HG02943 (cell line): ENCODE data around the gene B4GALT4.
A peak's percentile ranks its signal among the peaks of the same experiment; 100 is the strongest.
"Not testable (repeated sequence)": the region's sequence is repeated elsewhere in the genome, so short reads cannot be mapped to it uniquely, and the experiment has no call there.

Experiments used
- ATAC-seq: cut with Tn5 transposase; IDR thresholded peaks from one replicate; pipeline ENCODE4 v1.9.1; 2021; ENCODE audit warnings: mild to moderate bottlenecking, low read depth, moderate library complexity; ENCODE audit not compliant: unreplicated experiment

B4GALT4 gene, protein sequence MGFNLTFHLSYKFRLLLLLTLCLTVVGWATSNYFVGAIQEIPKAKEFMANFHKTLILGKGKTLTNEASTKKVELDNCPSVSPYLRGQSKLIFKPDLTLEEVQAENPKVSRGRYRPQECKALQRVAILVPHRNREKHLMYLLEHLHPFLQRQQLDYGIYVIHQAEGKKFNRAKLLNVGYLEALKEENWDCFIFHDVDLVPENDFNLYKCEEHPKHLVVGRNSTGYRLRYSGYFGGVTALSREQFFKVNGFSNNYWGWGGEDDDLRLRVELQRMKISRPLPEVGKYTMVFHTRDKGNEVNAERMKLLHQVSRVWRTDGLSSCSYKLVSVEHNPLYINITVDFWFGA

DNA sequence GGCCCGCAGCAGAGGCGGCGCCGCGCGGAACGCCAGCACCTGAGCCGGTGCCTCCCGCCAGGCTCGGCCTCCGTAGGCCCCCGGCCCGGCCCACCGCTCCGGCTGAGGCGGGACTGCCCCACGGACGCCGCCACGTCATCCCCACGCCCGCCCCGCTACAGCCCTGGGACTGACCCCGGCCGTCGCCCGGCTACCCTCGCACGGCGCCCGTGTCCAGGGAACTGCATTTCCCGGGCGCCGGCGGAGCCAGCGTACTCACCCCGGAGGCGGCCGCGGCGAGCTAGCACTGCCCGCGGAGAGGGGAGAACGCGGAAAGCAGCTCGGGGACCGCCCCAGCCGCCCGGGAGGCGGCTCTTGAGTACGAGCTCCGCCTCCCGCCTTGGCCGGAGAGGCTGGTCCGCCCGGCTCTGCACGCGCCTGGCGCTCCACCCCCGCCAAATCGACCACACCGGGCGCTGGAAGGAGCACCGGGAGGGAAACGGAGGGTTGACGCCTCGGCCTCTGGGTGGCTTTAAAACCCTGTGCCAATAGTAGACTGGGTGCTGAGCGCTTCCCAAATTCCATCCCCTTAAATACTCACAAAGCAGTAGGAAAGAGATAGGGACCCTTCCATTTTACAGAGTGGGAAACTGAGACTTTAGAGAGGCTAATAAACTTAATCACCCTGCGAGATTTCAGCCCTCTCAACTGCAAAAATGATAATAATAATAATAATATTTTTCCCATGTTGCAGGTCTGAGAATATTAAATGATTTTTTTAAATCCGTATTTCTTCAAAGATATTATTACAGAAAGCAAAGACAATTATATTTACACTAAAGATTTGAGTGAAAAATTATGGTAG lies at the start of gene B4GALT4:
Gene B4GALT4 (minus strand): TSS at position 288 of the 844 bp plus-strand sequence. CDS start 10,779 bp downstream, outside the sequence.
- ATAC-seq, result peak; percentile 82

DNA sequence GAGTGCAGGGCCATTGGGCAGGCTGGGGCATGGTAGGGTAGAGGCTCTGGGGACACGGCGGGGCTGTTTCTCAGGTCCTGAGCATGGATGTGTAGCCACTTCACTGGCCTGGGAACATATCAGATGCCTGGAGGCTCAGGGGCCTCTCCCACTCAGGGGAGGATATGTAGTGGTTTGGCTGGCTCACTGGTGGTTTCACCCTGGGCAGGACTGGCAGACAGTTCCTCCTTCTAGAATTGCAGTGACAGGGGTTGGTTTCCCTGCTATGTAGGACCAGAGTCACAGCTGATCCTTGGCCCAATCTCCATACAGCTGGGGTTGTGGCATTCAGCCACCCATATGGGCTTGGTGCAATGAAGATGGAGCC lies 48.7 kb upstream of the B4GALT4 start:
- ATAC-seq, result no peak

DNA sequence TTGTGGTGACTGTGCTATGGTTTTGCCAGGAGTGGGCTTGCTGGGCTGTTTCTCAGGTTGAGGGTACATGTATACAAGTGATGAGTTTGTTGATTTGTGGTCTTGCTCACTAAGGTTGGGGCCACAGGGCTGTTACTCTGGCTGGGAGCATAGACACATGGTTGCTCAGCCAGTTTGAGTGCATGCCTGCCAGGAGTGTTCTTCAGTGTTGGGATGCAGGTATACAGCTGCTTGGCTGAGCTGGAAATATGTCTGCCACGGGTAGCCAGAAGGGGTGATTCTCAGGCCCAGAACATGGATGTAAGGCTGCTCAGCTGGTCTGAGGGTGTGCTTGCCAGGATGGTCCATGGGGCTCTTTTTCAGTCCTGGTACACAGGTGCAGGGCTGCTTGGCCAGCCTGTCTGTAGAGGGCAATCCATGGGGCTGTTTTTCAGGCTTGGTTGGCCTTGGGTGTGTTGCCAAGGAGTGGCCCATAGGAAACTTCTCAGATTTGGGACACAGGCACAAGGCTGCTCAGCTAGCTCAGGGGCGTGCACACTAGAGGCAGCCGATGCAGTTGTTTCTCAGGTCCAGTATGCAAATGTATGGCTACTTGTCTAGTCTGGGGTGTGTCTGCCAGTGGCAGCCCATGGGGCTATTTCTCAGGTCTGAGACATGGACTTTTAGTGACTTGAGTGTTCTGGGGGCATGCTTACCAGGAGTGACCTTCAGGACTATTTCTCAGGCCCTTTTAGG lies 48.2 kb upstream of the B4GALT4 start:
- ATAC-seq, result no peak

DNA sequence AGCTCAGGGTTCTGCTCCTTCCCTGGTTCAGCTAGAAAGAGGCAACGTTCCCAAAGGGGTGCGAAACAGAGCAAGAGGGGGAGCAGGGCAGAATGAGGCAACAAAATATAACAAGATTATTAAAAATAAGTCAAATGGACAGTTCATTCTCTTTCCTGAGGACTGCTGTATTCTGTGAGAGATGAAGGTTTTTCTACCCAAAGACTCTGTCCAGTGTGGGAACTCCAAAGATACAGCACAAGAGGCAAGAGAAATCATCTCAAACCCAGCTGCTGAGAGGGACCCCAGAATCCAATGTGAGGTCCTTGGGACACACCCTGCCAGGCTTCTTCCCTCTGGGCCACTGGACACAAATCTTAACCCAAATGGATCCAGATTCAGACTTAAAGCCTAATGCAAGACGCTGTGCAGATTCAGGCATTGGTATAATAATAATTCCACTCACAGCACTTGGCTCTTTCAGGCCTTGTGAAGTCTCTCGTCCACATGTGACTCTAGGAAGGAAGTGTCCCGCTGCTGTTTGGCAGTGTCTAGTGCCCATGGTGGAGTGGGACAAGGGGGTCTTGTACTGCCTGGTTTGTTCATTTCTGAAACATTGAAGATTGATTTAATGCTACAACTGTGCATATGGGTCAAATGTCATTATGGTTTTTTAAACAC lies 39.0 kb upstream of the B4GALT4 start:
- no peak for ATAC-seq

DNA sequence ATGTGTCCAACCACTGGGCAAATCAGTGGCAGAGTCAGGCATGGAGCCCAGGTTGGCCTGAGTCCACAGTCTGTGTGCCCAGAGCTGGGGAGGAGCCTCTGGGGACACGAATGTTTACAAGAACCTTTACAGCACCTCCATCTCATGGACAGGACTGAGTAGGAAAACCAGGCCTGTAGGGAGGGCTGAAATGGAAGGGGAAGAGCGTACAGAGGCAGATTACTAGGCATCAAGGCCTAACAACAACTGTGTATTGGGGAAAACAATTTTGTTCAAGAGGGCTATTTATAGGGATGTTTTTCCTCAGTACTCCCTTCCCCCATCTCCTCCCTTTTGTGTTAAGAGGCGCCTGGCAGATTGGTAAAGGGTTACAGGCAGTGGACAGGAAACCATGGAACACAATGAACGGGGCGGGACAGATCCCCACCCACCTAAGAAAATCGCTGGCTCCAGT lies 38.5 kb upstream of the B4GALT4 start:
- ATAC-seq, result no peak

DNA sequence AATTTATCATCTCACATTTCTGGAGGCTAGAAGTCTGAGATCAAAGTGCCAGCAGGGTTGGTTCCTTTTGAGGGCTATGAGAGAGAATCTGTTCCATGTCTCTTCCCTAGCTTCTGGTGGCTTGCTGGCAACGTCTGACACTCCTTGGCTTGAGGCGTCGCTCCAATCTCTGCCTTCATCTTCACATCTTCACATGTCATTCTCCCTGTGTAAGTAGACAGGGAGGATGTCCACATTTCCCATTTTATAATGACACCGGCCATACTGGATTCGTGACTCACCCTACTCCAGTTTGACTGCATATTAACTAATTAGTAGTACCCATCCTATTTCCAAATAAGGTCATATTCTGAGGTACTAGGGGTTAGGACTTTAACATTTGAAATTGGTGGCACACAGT lies 36.0 kb upstream of the B4GALT4 start:
- no peak for ATAC-seq

DNA sequence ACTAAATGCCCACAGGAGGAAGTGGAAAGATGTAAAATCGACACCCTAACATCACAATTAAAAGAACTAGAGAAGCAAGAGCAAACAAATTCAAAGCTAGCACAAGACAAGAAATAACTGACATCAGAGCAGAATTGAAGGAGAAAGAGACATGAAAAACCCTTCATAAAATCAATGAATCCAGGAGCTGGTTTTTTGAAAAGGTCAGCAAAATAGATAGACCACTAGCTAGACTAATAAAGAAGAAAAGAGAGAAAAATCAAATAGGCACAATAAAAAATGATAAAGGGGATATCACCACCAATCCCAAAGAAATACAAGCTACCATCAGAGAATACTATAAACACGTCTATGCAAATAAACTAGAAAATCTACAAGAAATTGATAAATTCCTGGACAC lies 29.5 kb upstream of the B4GALT4 start:
- ATAC-seq, result not testable (repeated sequence)

DNA sequence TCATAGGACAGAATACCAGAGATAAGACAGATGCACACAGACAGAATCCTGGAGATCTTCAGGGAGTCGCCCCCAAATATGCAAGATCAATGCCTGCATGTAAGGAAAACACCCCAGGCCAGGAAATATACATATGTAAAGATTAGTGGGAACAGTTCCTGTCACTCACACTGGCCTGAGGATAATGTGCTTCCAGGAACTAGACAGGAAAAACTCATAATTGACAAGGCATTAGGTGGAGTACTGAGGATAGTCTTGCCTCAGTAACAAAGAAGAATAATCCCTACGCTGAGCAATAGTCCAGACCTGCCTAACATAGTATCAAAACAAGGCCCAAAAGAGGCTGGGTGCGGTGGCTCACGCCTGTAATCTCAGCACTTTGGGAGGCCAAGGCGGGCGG lies 20.4 kb upstream of the B4GALT4 start:
- no peak for ATAC-seq

DNA sequence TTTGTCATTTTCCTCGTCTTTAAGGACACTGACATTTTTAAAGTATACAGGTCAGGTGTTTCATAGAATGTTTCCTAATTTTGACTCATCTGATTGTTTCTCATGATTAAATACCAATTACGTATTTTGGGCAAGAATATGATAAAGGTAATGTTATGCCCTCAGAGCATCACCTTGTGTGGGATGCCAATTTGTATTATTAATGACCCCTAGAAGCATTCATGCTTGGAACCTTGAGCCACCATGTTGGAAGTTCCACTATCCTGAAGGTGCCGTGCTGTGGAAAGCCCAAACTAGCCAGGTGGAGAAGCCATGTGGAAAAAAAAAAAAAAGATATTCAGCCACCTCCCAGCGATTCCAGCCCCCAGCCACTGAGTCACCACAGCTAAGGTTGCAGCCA lies 19.1 kb upstream of the B4GALT4 start:
- ATAC-seq, result no peak

DNA sequence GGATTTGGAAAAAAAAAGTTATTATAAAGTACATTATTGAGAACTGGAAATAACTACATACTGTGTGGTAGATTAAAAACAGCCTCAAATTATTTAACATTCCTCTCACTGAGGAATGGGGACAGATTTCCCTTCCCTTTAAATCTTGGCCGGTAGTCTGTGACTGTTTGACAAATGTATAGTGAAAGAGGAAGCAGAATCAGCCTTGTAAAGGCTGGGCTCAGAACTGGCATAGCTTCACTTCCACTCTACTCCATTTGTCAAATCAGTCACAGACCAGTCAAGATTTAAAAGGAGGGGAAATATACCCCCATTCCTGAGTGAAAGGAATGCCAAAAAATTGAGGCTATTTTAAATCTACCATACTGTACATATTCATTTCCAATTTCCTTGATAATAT lies 18.2 kb upstream of the B4GALT4 start:
- ATAC-seq, result peak; percentile 82

DNA sequence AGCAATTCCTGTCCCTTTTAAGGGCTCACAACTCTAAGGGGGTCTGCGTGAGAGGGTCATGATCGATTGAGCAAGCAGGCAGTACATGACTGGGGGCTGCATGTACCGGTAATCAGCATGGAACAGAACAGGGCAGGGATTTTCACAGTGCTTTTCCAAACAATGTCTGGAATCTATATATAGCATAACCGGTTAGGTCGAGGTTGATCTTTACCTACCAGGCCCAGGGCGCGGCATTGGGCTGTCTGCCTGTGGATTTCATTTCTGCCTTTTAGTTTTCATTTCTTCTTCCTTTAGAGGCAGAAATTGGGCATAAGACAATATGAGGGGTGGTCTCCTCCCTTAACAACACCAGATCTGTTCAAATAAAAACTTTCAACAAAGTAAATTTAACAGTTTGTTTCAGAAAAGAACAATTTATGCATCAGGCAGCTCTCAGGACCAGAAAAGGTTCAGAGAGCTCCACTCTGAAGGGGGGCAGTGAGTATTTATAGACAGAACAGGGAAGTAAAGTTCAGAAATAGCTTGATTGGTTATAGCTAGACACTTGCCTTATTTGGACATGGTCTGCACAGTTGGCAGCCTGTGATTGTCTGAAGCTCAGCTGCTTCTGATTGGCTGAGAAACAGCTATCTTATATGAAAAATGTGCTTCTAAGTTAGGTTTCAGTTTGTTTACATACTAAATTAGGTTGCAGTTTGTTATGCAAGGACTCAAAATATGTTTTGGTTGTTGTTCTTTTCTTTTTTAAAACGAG lies 17.2 kb upstream of the B4GALT4 start:
- ATAC-seq, result no peak

DNA sequence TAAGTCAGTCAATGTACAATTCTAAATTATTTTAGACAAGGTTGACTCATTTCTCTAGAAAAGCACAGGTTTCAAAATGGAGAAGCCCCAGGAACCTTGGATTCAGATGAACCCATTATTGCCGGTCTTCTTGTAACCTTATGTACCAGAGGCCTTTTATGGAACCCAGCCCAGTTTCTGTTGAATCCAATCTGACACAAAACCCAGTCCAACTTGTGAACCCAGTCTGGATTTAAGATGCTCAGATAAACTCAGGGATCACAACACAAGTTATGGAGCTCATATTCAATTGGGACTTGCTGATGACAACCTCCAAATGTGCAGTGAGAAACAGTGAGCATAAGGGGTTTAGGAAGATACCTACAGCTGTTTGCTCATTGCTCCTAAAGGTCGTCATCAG lies 16.4 kb upstream of the B4GALT4 start:
- ATAC-seq, result no peak

DNA sequence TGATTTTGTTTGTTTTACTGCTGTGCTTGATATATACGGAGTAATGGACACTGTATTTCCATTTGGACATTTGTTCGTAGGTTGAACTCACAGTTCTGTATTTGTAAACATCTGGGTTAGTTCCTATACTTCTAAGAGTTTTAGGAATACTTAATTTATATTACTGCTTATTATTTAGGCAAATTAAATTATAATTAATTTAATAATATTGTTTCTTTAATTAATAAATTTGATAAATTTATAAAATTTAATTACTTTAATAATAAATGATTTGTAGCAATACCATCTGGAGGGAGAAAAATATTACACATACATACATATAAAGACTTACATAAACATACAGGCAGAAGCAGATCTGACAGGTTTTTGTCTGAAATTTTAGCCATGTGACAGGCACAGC lies 14.5 kb upstream of the B4GALT4 start:
- ATAC-seq, result no peak

DNA sequence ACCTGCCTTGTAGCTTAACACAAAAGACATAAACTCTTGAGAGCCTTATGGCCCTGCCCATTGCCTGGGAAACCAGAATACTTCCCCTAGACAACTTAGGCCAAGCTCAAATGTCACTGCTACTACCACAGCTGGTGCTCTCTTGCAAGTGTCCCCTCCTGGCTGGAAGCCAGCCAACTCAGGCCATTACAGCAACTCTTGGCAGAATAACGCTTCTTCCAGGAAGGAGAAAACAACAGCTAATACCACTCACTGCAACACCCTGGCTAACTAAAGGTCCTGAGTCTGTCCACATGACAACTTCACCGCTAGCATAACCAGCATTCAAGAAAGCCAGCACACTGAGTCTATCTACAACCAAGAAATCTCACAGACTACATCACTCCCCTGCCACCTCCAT lies 5.1 kb upstream of the B4GALT4 start:
- no peak for ATAC-seq

DNA sequence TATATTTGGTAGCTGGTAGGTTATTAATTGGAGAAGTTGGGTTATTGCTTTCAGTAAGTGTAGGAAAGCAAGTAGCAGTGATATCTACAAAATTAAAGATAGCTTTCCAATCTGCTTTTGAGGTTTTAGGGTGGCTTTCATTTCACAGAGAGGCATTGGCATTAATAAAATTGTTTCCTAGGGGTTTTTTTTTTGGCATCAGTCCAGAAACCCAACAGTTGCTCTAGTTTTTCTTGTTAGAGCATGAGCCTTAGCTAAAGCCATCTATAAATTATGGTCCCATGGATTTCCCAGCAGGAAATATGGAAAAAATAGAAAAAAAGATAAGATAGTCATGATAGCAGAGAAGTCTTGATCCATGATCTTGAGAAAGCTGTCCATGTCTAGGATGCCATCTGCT lies 3.0 kb upstream of the B4GALT4 start:
- no peak for ATAC-seq

DNA sequence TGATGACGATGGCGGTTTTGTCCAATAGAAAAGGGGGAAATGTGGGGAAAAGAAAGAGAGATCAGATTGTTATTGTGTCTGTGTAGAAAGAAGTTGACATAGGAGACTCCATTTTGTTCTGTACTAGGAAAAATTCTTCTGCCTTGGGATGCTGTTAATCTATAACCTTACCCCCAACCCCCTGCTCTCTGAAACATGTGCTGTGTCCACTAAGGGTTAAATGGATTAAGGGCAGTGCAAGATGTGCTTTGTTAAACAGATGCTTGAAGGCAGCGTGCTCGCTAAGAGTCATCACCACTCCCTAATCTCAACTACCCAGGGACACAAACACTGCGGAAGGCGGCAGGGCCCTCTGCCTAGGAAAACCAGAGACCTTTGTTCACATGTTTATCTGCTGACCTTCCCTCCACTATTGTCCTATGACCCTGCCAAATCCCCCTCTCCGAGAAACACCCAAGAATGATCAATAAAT lies 2.4 kb upstream of the B4GALT4 start:
- ATAC-seq, result not testable (repeated sequence)

DNA sequence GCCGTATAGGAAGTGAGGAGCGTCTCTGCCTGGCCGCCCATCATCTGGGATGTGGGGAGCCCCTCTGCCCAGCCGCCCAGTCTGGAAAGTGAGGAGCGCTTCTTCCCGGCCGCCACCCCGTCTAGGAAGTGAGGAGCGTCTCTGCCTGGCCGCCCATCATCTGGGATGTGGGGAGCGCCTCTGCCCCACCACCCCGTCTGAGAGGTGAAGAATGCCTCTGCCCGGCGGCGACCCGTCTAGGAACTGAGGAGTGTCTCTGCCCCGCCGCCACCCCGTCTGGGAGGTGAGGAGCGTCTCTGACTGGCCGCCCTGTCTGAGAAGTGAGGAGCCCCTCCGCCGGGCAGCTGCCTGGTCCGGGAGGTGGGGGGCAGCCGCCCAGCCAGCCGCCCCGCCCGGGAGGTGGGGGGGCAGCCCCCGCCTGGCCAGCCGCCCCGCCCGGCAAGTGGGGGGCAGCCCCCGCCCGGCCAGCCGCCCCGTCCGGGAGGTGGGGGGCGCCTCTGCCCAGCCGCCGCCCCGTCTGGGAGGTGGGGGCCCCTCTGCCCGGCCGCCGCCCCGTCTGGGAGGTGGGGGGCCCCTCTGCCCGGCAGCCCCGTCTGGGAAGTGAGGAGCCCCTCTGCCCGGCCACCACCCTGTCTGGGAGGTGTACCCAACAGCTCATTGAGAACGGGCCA lies 1.8 kb upstream of the B4GALT4 start:
- ATAC-seq, result not testable (repeated sequence)

DNA sequence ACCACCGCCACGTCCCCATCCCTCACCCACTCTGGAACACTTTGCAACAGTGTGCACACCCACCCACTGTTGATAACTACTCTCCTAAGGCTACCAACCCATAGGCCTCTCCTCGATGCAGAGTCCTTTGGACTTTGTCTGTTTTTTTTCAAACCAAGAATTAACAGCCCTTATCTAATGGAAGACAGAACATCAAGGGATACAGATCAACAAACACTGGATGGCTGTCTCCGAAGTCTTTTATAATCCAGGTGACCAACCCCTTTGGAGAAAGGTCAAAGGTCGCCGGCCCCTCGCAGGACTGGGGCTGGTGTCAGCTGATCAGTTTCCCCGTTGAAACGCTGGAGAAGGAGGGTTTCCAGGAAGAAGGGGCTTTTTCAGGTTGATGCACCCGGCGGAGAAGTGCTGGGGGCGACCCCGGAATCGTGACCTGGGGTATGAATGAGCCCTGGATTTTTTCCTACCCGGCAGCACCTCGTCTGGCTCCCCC lies 532 bp downstream of the B4GALT4 start:
- peak; percentile 23 for ATAC-seq

DNA sequence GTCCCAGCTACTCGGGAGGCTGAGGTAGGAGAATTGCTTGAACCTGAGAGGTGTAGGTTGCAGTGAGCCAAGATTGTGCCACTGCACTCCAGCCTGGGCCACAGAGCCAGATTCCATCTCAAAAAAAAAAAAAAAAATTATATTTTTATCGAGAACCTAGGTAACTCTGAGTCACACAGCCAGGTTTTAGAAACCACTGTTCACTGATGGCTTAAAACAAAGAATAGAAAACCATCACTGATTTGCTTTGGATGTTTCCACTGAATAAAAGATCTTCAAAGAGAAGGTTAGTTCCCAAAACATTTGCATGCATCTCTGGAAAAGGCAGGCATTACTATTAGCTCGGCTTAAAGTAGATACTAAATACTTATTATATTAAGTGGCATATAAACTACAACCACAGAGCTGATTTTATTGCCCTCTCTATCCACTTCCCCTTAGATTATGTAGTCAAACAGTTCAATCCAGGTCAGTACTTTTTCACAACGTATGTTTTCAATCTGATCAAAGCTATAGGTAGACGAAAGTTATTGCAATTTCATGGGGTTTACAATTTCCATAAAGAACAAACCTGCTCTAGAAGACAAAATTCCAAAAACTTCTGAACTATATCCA lies 1.4 kb downstream of the B4GALT4 start:
- ATAC-seq, result no peak
